ENCODE results near the gene KCNIP1.

GRCh38 chr5:170720984-170721383 lies 217.2 kb downstream of the KCNIP1 start:
- TF ChIP-seq CTCF (optimal IDR thresholded peaks at IDR 0.05 in 1 of 3, IDR thresholded peaks at IDR 0.05 in 1 of 3, conservative IDR thresholded peaks at IDR 0.05 in 1 of 3; ENCODE audit: extremely low read depth in 1 of 3, insufficient read depth in 2 of 3, low read length in 3 of 3) (no peak), EZH2 (IDR thresholded peaks at IDR 0.05; ENCODE audit: low read length) (no peak)

Data from keratinocyte (primary cell).